RKO (cell line): ENCODE measurements around the gene HAUS7.

ENCODE experiments used
- DNase-seq: peaks from one replicate; pipeline ENCODE4 v3.0.0-alpha.2; 2016; ENCODE audit warnings: low spot score

Gene HAUS7

DNA sequence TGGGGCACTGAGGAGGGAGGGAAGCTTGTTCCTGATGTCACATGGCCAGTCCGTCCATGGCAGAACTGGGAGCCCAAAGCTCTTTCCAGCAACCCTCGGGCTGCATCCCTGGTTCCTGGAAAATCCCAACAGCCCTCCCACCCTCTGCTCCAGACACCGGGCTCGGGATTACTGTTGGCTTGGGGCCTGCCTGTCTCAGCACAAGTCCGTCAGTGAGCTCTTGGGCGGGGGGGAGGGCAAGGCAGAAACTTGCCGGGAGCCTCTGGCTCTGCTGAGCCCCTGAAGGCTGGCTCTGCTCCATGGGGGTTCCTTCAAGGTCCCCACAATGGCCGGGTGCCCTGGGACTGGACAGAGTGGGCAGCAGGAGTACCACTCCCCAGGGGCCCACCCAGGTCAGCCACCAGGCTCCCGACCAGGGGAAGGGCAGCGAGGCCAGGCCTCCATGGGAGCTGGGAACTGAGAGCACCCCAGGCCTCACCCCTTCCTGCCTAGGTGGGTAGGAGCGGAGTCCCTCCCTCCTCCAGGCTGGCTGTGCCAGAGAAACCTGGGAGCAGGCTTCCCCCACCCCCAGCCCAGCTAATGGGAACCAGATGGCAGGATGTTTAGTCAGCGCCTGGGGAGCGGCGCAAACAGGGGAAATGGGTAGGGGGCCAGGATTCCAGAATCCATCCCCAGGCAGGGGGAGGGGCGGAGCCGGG lies 6.4 kb upstream of the HAUS7 start:
- no peak for DNase-seq

DNA sequence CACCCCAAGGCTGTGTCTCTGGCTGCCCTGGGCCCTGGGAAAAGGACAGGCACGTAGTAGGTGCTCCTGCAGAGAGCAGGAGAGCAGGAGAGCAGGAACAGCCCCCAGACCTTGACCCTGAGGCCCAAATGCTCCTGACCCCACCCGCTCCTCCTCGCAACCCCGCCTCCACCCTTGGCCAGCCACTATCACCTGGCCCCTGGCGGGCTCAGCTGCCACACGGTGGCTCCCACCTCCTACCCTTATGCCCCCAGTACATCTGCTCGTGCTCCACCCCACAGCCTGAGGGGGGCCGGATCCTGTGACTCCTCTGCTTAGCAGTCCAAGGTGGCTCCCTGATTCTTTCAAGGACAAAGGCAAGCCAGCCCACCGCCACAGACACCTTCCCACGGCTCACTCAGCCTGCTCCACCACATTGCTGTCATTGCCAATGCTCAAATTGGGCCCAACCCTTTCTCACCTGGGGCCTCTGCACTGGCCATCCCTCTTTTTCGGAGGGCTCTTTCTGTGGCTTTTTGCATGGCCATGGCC lies 5.4 kb upstream of the HAUS7 start:
- DNase-seq: no peak

DNA sequence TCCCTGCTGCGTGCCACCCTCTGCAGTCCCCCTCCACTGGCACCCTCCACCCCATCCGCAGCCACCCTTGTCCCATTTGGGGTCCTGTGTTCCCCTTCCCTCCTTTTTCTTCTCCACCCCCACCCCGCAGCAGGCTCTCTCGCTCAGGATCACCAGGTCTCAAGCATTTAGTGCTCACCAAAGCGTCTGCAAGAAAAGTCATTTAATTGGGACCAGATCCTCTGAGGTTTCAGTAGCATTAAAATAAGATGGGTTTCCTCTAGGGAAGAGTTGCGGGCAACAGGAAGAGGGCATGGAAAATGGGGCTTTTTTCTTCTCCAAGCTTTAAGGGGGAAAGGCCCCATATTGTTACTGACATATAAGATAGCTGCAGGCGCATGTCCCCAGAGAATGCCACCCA lies 4.9 kb upstream of the HAUS7 start:
- DNase-seq: no peak

DNA sequence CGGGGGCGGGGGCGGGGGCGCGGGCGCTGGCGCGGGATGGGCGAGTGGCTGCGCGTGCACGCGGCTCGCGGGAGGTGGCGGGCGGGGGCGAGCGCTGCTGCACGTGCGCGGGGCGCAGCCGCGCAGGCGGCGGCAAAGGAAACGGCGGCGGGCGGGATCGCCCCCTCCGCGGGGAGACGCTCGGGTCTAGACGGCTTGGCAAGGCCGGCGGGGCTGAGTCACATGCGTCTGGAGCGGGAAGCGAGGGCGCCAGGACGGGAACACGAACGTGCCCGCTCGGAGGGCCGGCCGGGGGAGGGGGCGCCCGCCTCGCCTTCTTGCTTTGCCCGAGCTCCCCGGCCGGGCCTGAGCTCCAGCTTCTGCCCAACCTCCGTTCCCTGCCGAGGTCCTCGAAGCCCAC lies 4.3 kb upstream of the HAUS7 start:
- DNase-seq: no peak

DNA sequence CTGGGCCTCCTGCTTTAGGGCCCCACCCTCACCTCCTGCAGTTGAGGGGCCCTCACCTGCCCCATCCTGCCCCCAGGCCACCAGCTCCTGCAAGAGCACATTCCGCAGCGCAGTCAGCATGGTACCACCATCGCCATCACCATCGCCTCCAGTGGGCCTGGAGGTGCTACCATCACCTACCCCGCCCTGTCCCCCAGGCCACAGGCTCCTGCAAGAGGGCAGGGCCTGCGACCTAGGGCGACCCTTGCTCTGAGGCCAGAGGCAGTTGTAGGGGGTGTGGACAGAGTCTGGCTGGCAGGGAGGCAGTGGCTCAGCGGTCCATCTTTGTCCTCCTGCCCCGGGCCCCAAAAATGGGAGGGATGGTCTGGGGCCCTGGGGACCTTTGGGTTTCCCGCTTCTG lies 3.9 kb upstream of the HAUS7 start:
- no peak for DNase-seq

DNA sequence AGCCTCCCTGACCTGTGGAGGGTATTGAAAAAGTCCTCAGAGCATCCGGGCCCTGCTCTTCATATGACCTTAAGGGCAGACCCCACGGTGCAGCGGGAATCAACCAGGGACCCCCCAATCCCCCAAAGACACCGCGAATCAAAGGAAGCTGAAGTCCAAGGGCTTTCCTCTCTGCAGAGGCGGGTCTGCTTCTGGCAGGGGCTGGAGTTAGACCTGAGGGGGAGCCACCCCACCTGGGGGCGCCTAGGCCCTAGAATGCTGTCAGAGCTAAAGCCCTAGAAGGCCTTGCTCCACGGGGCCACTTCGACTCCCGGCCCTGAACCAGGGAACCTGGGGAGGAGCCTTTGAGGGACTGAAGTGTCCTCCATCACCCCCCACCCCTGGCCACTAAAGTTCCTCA lies 2.8 kb upstream of the HAUS7 start:
- no peak for DNase-seq

DNA sequence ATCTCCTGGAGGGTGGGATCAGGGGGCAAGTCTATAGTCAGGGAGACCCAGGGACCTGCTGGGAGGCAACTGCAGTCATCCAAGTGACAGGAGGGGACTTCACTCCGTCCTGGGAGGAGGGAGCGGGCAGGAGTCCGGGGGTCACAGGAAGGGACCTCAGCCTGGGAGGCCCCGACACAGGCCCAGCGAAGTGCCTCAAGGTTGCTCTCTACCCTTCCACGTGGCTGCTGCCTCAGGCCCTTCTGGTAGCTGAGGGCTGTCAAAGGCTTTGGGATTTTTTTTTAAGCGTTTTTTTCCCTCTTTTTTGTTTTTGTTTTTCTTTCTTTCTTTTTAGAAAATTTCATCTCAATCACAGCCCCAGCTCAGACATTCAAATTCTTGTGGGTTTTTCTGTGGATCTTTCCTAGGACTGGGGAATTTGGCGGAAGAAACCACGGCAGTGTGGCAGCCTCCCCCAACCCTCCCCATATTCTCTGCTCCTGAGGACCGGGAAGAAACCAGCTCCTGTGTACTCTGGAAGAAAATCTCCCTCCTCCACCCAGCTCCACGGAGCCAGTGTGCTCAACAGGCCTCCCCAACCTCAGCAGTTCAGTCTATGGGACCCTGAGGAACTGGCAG lies 1.4 kb upstream of the HAUS7 start:
- no peak for DNase-seq

DNA sequence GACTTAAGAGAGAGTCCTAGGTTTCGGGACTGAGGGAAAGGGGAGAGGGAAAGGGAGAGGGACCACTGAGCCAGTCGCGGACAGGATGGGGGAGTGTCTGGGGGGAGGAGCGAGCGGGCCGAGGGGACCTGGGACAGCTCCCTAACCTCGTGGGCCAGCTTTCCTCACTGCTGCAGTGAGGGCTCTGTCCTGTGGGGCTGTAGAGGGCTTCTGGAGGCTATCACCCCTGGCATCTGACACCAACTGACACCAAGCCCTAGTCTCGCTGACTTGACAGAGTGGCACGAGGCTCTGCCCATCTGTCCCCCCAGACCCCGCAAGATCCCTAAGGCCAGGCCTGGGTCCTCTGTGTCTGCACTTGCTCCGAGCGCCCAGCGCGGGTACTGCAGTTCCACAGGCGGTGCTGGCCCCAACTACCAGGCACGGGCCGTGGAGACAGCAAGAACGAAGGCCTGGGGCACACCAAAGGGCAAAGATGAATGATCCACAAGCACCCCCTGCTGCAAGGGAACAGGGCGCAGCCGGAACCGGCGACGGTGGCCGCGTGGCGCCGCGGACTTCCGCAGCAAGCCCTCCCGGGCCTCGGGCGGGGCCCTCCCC lies 465 bp downstream of the HAUS7 start:
- DNase-seq: peak; percentile 58

DNA sequence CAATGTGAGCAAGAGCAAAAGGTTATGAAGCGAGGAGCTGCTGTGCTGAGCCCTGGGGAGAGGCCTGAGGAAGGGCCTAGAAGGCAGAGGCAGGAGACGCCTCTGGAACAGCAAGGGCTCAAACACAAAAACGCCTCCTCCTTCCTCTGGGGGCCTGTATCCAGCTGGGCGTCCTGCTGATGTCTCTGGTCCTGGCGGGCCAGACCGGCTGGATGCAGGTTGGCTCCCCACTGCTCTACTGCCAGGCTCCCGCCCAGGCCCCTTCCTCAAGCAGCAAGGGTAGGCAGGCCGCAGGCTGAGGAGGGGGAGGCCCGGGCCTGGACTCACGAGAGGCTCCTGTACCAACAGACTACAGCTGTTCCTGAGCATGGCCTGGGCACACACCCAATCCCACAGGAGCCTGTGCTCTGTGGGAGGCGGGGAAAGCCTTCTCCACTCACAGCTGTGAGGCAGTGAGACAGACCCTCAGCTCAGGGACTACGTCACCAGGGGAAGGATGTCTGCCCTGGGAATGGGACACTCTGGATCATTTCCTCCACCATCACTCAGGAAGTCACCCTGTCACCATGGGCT lies 2.3 kb downstream of the HAUS7 start:
- no peak for DNase-seq

DNA sequence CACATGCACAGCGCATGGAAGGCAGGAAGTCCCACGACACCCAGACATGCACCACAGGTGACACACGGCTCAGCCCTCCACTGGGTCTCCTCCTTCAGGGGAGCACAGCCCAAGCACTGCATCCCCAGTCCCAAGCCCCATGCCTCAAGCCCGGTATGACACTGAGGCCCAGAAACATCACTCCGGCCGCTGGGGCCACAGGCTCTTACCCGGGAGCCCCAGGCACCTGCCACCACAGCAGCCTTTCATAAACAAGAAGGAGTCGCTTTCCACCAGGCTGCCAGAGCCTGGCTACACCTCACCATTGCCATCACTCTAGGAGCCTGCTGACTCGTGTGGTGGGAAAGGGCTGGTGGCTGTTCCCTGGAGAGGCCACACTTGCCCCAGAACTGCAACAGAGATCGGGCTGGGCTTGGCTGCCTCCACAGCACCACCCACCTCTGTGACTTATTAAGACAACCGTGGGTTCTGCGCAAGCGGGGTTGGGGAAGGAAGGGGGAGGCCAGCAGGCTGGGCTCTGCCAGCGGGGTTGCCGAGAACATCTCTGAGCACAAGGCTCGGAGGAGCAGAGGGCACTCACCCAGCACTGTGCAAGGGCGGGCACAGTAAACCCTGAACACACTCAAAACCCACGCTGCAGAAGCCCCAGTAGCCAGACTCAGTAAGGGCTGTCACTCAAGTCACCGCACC lies 4.5 kb downstream of the HAUS7 start:
- no peak for DNase-seq

DNA sequence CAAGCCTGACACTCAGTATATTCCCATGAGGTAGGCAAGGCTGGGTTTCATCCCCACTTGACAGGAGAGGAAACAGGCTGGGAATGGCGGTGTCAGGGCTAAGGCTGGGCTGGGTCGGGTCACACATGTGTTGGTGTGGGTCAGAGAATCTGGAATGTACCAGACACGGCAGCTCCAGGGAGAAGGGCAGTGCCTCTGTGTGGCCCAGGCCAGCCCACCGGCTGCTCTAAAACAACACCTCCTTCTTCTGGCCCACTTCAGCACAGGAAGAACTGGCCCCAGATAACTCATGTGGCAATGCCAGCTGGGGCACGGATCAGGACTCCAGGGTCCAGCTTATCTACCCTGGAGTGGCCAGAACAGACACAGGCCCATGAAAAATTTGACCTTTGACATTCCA lies 6.3 kb downstream of the HAUS7 start:
- DNase-seq: no peak

DNA sequence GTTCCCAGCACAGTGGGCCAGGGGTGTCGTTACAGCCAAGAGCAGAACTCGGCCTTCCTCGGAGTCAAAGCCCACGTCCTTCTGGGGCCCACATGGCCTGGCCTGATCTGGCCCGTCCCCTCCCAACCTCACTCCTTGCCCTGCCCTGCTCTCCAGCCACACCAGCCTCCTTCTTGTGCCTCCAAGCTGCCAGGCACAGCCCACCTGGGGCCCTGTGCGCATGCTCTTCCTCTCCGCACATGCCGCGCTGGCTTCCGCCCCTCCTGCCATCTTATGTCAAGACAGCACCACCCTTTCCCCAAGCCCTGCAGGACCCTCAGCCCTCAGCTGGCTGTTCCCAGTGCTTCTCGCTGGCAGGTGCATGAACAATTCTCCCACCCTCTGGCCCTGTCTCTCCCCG lies 6.8 kb downstream of the HAUS7 start:
- DNase-seq: no peak

DNA sequence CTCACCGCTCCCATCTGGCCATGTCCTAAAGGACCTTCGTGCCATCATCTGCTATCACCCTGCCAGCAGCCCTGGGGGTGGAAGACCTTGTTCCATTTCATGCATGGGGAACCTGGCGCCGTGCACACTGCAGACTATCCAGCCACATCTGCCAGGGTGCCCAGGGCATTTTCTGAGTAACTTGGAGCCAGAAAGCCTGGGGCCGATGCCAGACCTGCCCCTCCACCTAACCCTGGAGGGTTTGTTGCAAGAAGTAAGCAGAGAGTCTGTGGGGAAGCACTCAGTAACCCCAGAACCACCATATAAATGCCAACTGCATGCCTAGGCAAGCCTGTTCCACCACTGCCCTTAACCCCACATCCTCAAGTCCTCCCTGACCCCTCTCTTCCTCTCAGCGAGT lies 7.3 kb downstream of the HAUS7 start:
- no peak for DNase-seq

DNA sequence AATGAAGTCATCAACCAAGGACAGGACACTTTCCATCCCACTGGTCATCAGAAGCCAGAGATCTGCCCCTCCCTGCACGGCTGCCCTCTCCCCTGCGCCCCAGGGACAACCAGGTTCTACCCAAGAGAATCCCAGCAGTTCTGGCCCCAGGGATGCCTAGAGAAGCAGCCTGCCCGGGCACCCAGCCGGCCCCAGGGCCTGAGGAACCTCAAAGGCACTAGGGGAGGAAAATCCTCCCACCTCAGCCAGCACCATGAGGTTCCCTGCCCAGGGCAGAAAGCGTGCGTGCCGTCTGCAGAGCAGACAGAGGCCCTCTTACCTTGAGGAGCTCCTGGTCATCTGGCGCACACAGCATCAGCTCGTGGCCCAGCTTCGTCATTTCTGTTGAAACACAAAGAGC lies 8.1 kb downstream of the HAUS7 start:
- no peak for DNase-seq

DNA sequence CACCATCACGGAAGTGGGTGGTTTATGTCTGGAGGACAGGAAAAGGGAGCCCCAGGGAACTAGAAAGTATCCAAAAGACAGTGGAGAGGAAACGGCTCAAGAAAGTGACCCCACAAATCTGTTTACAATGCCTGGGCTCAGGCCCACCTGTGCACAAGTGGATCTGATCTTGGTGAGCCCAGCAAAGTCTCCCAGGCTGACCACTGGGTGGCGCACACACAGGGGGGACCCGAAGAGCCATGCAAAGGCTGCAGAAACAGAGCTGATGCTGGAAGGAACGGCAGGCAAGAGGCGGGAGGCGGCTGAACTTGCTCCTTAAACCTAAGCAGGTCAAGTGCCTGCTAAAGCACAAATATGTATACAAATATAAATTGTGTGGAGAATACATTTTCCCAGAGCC lies 9.6 kb downstream of the HAUS7 start:
- DNase-seq: peak; percentile 56

DNA sequence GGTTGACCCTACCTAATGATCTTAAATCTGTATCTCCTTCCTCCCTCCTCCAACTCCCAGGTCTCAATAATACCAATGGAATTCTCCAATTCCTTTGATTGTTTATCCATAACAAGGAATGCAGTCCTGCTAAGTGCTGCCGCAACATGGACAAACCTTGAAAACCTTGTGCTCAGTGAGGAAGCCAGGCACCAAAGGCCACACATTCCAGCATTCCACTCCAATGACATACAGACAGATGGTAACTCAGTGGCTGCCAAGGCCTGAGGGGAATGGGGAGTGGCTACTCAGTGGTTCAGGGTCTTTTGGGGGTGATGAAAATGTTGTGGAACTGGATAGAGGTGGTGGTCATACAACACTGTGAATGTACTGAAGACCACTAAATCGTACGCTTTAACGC lies 10.4 kb downstream of the HAUS7 start:
- DNase-seq: no peak

DNA sequence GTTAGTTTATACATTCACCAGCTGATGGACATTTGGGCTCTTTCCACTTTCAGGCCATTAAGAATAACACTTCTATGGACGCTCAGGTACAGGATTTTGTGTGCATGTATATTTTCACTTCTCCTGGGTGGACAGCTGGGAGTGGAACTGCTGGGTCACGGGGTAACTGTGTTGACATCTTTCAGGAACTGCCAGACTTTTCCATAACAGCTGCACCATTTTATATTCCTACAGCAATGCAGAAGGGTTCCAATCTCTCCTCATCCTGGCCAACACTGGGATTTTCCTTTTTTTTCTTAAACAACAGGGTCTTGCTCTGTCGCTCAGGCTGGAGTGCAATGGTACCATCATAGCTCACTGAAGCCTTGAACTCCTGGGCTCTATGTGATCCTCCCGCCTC lies 11.9 kb downstream of the HAUS7 start:
- DNase-seq: no peak

DNA sequence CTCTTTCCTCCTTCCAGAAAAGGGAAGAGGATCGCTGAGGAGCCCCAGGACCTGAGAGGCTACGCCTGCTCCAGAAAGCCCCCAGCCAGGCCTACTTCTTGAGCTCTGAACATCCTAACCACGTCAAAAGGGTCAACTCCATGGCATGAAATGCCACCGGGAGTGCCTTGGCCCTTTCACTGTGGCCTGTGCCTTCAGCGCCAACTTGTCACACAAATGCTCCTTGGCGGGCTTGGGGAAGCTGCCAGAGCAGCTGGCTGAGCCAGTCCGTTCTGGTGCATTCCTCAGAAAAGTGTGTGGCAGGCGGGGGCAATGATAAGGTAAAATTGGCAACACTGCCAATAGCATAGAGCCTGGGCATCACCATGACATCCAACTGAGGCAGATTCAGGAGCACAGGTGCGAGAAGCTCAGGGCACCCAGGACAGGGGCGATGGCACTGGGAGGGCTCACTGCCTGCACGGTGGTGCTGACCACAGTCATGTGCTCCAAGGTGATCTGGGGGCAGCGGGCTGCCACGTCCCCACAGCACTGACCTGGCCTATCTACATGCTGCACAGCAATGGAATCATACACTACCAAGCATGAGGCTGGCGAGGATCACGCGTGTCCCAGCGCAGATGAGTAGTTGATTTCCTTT lies 12.4 kb downstream of the HAUS7 start:
- DNase-seq: no peak

DNA sequence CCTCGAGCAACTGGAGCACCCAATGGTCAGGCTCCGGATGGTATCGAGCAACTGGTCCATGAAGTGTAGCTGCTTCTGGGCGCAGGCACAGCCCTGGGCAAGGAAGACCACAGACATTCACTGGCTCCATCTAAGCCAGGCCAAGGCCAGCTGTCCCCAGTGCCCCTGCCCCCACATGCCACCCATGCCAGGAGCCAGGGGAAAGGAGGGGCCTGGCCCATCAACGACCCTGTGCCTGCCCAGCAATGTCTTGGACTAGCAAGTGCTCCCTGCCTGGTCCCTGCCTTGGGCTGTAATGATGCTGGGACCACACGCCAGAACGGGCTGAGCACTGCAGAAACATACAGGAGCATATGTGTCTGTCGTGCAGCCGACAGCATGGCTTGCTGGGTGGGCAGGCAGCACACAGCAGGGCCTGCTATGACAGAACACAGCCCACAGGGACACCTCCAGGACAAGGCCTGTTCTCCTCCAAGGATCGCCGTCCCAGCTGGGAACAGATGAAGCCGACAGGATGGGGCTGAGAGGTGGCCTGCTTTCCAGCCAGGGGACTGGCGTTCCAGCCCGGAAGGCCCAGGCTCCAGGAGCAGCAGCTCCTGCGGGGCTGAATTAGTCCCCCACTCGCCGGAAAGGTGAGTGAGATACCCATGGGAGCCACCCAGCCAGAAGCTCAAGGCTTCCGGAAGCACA lies 13.1 kb downstream of the HAUS7 start:
- no peak for DNase-seq

DNA sequence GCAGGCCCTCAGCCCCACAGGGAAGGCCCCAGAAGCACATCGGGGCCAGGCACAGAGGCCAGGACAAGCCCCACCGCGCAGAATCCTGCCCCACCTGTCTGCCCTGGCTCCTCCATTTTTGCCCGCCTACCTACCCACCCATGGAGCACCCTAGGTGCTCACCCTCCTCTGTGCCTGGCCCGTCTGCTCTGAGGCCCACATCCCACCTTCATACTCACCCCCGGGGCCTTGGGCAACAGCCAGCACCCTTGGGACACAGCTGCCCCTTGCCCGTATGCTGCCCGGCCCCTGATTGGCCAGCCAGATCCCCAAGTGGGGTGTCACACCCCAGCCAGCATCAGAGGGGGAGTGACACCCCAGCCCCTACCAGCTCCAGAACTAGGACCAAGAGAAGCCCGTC lies 13.7 kb downstream of the HAUS7 start:
- no peak for DNase-seq

DNA sequence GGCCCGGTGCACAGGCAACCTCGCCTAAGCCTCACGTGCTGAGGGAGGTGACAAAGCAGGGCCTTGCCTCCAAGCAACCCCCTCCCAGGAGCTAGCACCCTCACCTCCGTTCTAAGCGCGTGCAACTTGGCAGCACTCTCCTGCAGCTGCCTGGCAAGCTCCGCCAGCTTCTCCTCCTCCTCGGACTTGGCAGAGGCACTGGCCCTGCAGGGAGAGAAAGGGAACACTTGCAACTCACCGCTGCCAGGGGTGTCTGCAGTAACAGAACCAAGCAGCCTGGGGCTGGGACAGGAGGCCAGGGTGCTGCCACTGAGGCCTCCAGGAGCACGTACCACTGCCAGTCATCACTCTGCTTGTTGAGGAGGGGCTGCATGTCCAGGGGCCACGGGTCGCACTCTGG lies 14.2 kb downstream of the HAUS7 start:
- DNase-seq: no peak

DNA sequence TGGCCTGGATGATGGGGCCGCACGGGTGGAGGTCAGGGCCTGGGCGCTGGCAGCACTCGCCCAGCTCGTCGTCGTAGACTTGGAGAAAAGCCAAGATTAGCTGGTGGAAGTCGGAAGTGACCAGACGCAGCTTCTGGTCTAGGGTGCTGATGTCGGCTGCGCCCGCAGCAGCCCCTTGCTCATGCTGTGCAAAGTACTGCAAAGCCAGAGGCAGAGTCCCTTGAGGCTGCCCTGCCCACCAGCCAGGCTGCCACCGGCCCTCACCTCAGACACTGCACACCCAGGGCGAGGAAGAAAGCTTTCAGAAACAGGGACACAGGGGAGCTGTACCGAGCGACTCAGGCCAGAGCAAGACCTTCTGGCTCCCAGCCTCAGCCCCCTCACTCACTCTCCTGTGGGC lies 14.8 kb downstream of the HAUS7 start:
- no peak for DNase-seq
